Measurements from ENCODE around the gene GSTM3. TPM values are rescaled to one million over a fixed set of nuclear protein-coding genes. Genes with fewer than 3 reads are reported as not detected.

The GSTM3 gene
- total and polyA plus RNA-seq, 9 of the 15 experiments (the other 6 are each of a cell fraction or from before 2014, with no cell fraction given) = 3.9 to 24.5 (median 9.4) TPM

GRCh38 chr1:109771712-109772657 is 31.1 kb upstream of the GSTM3 start:
- ChIA-PET POLR2A (interaction anchor here (0.6 to 10.2 kb wide), 2 partner anchors 141 to 214 kb away, joined by 3 to 99 read pairs; partner anchors contain the start of gene AHCYL1), CTCF (ENCODE audit: low intra/inter-chr PET ratio) (interaction anchor here (0.6 to 5.2 kb wide), 5 partner anchors 53 to 226 kb away, joined by 3 to 77 read pairs (median 4); no protein-coding TSS in a partner anchor)
- H3K9me3 ChIP-seq (replicated peaks; ENCODE audit: control insufficient read depth, insufficient read depth, low read depth, low read length) = no peaks in the 10 kb centered on the region
- no peaks in the 10 kb centered on the region for H3K79me2 ChIP-seq (ENCODE audit: control insufficient read depth, insufficient read depth, low read length)
- H3K36me3 ChIP-seq (ENCODE audit: control insufficient read depth, insufficient read depth, low read length) = no peaks in the 10 kb centered on the region
- H3K4me3 ChIP-seq = no peak overlapping the region
- no TSS peak for BruUV-seq (replicated peaks)
- H3K27ac ChIP-seq (ENCODE audit: extremely low read depth, low read depth, low read length) = no peak overlapping the region
- intact Hi-C loops (cut with micrococcal nuclease) (no loop called here), in situ Hi-C loops (cut with MboI) (loop anchor here (5.0 kb wide), 1 partner anchor 130 kb away; no protein-coding TSS in a partner anchor)
- no peak overlapping the region for H3K4me2 ChIP-seq (ENCODE audit: insufficient read depth, low read length)
- no peaks in the 10 kb centered on the region for H3K9me1 ChIP-seq (ENCODE audit: control insufficient read depth, insufficient read depth, low read length)
- no peak for DNase-seq (ENCODE audit: extremely low read depth in 1 of 4, low spot score in 3 of 4)
- no peak for ATAC-seq
- peaks cover 5 to 30% of the 10 kb centered on the region in 2 experiments for H3K27me3 ChIP-seq (ENCODE audit: control insufficient read depth in 2 of 2, insufficient read depth in 2 of 2, low read length in 2 of 2)
- peaks cover 10% of the 10 kb centered on the region in 2 experiments; a peak in 4 of 5 replicates for H3K4me1 ChIP-seq (replicated peaks in 1 of 2; ENCODE audit: control insufficient read depth in 2 of 2, insufficient read depth in 2 of 2, low read length in 2 of 2)
- no peaks in the 10 kb centered on the region for H4K20me1 ChIP-seq (replicated peaks; ENCODE audit: control insufficient read depth, insufficient read depth, low read length)
- 17% methylated on average over 10 of the region's 10 CpGs for WGBS (ENCODE audit: insufficient coverage, low coverage, missing lambda C conversion rate)
- FAIRE-seq = no peak
- H3K9ac ChIP-seq (ENCODE audit: insufficient read depth in 1 of 2, low read depth in 2 of 2, low read length in 2 of 2) = no peak overlapping the region
- H2AFZ ChIP-seq (ENCODE audit: low read depth, low read length) = no peak overlapping the region
- TF ChIP-seq ADNP (tag; IDR thresholded peaks at IDR 0.05) (no peak), SMAD3 (CRISPR knock-in tag; conservative IDR thresholded peaks at IDR 0.05) (no peak), HDAC8 (tag; IDR thresholded peaks at IDR 0.05) (no peak), FOXP4 (CRISPR knock-in tag; IDR thresholded peaks at IDR 0.05; ENCODE audit: borderline replicate concordance) (no peak), ZNF165 (CRISPR knock-in tag; IDR thresholded peaks at IDR 0.05; ENCODE audit: borderline replicate concordance) (no peak), PRMT5 (CRISPR knock-in tag; IDR thresholded peaks at IDR 0.05) (no peak), FOXJ3 (CRISPR knock-in tag; IDR thresholded peaks at IDR 0.05) (no peak), DPF2 (IDR thresholded peaks at IDR 0.05) (no peak), E2F6 (IDR thresholded peaks at IDR 0.05; ENCODE audit: borderline replicate concordance in 1 of 2, extremely low read depth in 1 of 2, insufficient read depth in 1 of 2, insufficient read length in 1 of 2, low read depth in 1 of 2, low read length in 1 of 2, poor library complexity in 1 of 2, severe bottlenecking in 1 of 2) (no peak), RREB1 (CRISPR knock-in tag; IDR thresholded peaks at IDR 0.05) (no peak), PURB (CRISPR knock-in tag; IDR thresholded peaks at IDR 0.05; ENCODE audit: low read depth) (0 out of 2 replicates have a peak, but pooled peaks have one; percentile 81)
